ENCODE measurements around the gene SUGT1.

DNA sequence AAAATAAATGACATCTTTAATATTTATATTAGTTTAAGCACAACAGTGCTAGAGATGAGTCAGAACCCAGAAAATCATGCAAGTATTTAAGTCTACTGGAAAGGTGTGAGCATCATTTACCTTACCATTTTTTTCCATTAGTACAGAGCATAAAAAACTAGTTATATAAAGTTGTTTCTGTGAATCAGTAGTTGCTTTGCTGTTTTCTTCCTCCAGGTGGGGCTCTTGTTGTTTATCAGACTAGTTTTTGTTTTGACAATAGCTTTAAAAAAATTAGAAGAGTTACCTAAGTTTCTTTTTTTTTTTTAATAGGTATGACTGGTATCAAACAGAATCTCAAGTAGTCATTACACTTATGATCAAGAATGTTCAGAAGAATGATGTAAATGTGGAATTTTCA is 12.7 kb downstream of the SUGT1 start:
- TF ChIP-seq YY1 (IDR thresholded peaks at IDR 0.05; ENCODE audit: insufficient read depth, insufficient read length) (no peak), ZNF274 (IDR thresholded peaks at IDR 0.05; ENCODE audit: low read depth, low read length) (no peak)

Data from NT2/D1 (cell line).